Frontal cortex (tissue), 4 donors: ENCODE measurements around the gene ZNF563. TPM values are rescaled to one million over a fixed set of nuclear protein-coding genes. Genes with fewer than 3 reads are reported as not detected.
"Not testable (repeated sequence)": the region's sequence is repeated elsewhere in the genome, so short reads cannot be mapped to it uniquely, and the experiment has no call there.

Source experiments
- DNase-seq, 2 donors: peaks; one replicate each; pipeline ENCODE4 v3.0.0; 2012; ENCODE audit warnings: low spot score in 2 of 2
- FAIRE-seq: peaks from 2 replicates; lab custom pipeline; 2012; peaks lifted over from hg19 to GRCh38; lab: Jason Lieb, UNC
- total RNA-seq: library from RNA; depleted of rRNA; stranded (reverse); fragments of >200 nt; gene quantifications from one replicate; pipeline ENCODE4 v1.2.3, GENCODE V29; 2014
- donor health status: control.
- donor health status: control.
- donor health status: control.

Gene ZNF563
- total RNA-seq: 0.82 TPM

- FAIRE-seq (peak; percentile 89), DNase-seq (peak; percentile 86 to 92)
These were observed at the start of gene ZNF563 for GRCh38 chr19:12333162-12334159. Gene ZNF563 (minus strand): TSS chr19:12333633. CDS start chr19:12333482, 151 bp downstream.

GRCh38 chr19:12380444-12380737, 47.0 kb upstream of the ZNF563 start:
- no peak for FAIRE-seq

DNA sequence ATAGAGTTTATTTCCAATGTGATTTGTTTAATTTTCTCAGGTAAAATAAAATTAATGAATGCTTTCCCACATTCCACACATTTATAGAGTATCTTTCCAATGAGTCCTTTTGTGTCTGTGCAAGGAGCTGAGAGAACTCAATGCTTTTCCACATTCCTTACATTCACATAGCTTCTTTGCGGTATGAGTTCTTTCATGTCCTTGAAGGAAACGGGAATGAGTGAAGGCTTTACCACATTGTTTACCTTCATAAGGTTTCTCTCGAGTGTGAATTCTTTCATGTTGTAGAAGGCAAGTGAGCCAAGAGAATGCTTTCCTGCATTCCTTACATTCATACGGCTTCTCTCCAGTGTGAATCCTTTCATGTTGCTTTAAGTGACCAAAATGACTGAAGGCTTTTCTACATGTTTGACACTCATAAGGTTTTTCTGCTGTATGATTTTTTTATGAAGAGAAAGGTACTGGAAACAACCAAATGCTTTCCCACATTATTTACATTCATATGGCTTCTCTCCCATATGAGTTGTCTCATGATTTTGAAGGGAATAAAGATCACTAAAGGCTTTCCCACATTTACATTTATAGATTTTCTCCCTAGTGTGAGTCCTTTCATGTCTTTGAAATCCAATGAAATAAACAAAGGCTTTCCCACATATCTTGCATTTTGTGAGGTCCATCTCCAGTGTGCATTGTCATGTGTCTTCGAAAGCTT, 46.5 kb upstream of the ZNF563 start:
- DNase-seq: no peak
- FAIRE-seq: no peak

More at GRCh38 chr19:12380444-12380737, 47.0 kb upstream of the ZNF563 start:
- no peak for DNase-seq

GRCh38 chr19:12374026-12374425, 40.6 kb upstream of the ZNF563 start:
- DNase-seq (no peak), FAIRE-seq (no peak)

- DNase-seq (peak; percentile 94 to 96), FAIRE-seq (peak; percentile 24)
These were observed 32.1 kb upstream of the ZNF563 start, which contains the start of gene ZNF442 for GRCh38 chr19:12365236-12366162. Gene ZNF442 (minus strand): TSS chr19:12365683. CDS start chr19:12363631, 2,052 bp downstream.

DNA sequence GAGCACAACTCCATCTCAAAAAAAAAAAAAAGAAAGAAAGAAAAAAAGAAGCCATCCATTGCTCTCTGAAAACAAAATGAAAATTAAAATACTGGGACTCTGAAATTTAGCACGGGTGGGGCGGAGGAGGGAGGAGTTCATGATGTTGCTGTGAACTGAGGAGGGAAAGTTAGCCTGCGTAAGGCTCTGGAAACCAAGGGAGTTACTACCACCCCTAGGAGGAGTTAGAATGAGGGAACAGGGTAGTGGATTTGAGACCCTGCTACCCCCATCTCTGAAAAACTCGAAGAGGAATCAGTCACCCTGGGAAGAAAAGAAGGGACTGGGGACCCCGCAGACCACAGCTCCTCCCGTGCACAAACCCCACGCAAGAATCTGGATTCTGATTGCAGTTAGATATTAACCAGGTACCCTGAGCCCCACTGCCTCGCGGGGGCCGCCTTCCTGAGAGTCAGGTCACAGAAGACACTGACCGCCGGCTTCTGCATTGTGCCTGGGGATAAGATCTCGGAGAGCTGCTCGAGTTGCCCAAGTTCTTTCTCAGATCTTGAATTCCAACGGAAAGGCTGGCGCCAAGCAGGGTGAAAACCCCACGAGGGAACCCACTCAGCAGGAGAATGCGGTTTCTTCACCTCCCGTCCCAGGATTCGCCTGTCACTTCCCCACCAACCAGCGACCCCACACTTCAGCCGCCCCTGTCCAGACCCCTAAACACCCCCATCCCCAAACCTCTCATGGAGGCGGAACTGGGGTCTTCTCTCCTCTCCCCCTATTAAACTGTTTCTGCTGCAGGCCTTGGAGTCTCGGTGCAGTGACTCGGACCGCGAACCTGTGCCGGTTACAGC, 31.2 kb upstream of the ZNF563 start:
- FAIRE-seq (no peak), DNase-seq (peak; percentile 23 to 39)

DNA sequence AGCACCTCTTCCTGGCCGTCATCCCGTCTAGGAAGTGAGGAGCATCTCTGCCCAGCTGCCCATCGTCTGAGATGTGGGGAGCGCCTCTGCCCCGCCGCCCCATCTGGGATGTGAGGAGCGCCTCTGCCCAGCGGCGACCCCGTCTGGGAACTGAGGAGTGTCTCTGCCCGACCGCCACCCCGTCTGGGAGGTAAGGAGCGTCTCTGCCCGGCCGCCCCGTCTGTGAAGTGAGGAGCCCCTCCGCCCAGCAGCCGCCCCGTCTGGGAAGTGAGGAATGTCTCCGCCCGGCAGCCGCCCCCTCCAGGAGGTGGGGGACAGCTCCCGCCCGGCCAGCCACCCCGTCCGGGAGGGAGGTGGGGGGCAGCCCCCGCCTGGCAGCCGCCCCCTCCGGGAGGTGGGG, 28.8 kb upstream of the ZNF563 start:
- not testable (repeated sequence) for FAIRE-seq, DNase-seq

- FAIRE-seq (no peak), DNase-seq (no peak)
These were observed 19.9 kb upstream of the ZNF563 start for GRCh38 chr19:12353375-12353774.

DNA sequence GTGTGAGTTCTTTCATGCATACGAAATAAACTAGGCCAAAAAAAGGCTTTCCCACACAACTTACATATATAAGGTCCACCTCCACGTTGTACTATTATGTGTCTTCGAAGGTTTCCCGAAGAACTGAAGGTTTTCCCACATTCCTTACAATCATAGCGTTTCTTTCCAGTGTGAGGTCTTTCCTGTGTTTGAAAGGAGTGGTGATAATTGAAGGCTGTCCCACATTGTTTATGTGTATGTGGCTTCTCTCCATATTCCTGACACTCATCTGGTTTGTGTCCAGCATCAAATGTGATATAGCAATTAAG, 17.4 kb upstream of the ZNF563 start:
- DNase-seq: no peak
- no peak for FAIRE-seq

GRCh38 chr19:12350185-12350889, 16.9 kb upstream of the ZNF563 start:
- FAIRE-seq: no peak

GRCh38 chr19:12346896-12347295, 13.5 kb upstream of the ZNF563 start:
- no peak for FAIRE-seq

More at GRCh38 chr19:12350185-12350889, 16.9 kb upstream of the ZNF563 start:
- DNase-seq: no peak

GRCh38 chr19:12345197-12345596, 11.8 kb upstream of the ZNF563 start:
- no peak for DNase-seq
- FAIRE-seq: no peak

More at GRCh38 chr19:12346896-12347295, 13.5 kb upstream of the ZNF563 start:
- no peak for DNase-seq

GRCh38 chr19:12331211-12331941, 2.1 kb downstream of the ZNF563 start:
- no peak for FAIRE-seq

DNA sequence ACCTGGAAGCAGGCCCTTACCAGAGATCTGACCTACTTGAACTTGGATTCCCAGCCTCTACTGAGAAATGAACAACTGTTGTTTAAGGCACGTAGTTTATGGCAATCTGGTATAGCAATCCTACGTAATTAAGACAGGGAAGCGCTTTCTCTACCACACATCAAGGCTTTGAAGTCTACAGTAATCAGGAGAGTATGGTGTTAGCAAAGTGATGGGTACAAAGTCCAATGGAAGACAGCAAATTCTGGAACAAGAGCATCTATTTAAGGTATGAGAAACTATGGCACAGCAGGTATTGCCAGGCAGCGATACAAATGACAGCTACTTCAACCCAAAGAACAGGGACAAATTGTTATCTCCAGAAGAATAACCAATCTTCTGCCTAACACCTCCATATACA, 3.1 kb downstream of the ZNF563 start:
- FAIRE-seq: no peak
- no peak for DNase-seq

More at GRCh38 chr19:12331211-12331941, 2.1 kb downstream of the ZNF563 start:
- DNase-seq: no peak

DNA sequence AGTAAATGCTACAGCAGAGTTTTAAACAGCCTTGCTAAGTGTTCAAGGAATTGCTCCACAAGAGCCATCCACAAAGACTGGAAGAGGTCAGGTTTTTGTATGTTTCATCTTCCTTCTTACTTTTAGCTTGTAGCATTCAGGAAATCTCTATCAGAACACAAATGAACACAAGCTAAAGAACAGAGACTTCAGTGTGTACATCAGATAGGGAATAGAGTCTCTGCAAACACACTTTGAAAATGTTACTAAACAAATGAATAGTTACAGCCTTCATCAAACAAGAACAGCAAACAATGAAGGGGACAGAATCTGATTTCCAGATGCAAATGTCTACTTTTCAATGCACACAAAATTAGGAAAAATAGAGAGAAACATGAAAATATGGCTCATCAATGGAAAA, 7.7 kb downstream of the ZNF563 start:
- FAIRE-seq (no peak), DNase-seq (no peak)

DNA sequence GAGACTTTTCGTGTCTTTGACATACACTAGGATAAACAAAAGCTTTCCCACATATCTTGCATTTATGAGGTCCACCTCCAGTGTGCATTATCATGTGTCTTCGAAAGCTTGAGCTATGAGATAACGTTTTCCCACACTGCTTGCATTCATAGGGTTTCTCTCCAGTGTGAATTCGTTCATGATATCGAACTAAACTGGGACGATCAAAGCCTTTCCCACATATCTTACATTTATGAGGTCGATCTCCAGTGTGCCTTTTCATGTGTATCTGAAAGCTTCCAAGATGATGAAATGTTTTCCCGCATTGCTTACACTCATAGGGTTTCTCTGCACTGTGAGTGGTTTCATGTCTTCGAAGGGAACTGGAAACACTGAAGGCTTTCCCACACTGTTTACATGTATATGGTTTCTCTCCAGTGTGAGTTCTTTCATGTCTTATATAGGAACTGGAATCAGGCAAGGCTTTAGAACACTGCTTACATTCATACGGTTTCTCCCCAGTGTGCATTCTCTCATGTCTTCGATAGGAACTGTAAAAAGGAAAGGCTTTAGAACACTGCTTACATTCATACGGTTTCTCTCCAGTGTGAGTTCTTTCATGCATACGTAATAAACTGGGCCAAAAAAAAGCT, 14.5 kb downstream of the ZNF563 start:
- no peak for DNase-seq
- FAIRE-seq: no peak

DNA sequence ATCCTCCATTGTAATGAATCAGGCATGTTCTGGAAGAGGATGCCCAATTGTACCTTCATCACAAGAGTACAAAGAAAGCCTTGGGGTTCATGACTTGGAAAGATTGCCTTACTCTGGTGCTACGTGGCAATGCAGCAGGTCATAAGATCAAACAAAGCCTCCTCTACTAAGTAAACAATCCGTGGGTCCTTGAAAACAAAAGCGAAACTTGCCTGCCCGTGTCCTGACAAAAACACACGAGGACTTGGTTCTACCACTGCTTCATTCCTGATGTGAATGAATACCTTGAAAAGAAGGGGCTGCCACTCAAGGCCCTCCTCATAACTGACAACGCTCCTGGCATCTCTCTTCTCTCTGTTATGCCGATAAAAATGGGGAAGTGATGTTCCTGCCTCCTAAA, 18.9 kb downstream of the ZNF563 start:
- FAIRE-seq: no peak
- no peak for DNase-seq
